HuH-7 (cell line): Measurements from ENCODE around the gene BICRA.
"Not testable (repeated sequence)": the region's sequence is repeated elsewhere in the genome, so short reads cannot be mapped to it uniquely, and the experiment has no call there.

Source experiments
- DNase-seq: peaks from one replicate; pipeline ENCODE4 v3.0.0; 2011; ENCODE audit warnings: low spot score

The BICRA gene

GRCh38 chr19:47716270-47716937 lies 107.5 kb downstream of the BICRA start:
- no peak for DNase-seq

GRCh38 chr19:47718415-47719046 lies 109.6 kb downstream of the BICRA start:
- not testable (repeated sequence) for DNase-seq

GRCh38 chr19:47719047-47719859 lies 110.3 kb downstream of the BICRA start:
- DNase-seq, result no peak

- no peak for DNase-seq
These were observed 111.9 kb downstream of the BICRA start for GRCh38 chr19:47720669-47721422.

- no peak for DNase-seq
These were observed 114.6 kb downstream of the BICRA start for GRCh38 chr19:47723581-47723940.

- no peak for DNase-seq
These were observed 116.9 kb downstream of the BICRA start for GRCh38 chr19:47725759-47726401.

- no peak for DNase-seq
These were observed 117.5 kb downstream of the BICRA start for GRCh38 chr19:47726467-47726866.

GRCh38 chr19:47728295-47728694 lies 119.4 kb downstream of the BICRA start:
- DNase-seq, result not testable (repeated sequence)

GRCh38 chr19:47729468-47729798 lies 120.5 kb downstream of the BICRA start:
- DNase-seq, result no peak

GRCh38 chr19:47729799-47730520 lies 121.0 kb downstream of the BICRA start:
- DNase-seq, result peak; percentile 46

GRCh38 chr19:47730521-47730889 lies 121.6 kb downstream of the BICRA start:
- no peak for DNase-seq

- DNase-seq, result no peak
These were observed 122.0 kb downstream of the BICRA start for GRCh38 chr19:47730910-47731309.

- DNase-seq, result no peak
These were observed 126.2 kb downstream of the BICRA start for GRCh38 chr19:47735131-47735530.

GRCh38 chr19:47740866-47741519 lies 132.1 kb downstream of the BICRA start:
- DNase-seq, result no peak

- no peak for DNase-seq
These were observed 132.7 kb downstream of the BICRA start for GRCh38 chr19:47741544-47742140.

GRCh38 chr19:47742634-47743033 lies 133.7 kb downstream of the BICRA start:
- DNase-seq, result no peak

GRCh38 chr19:47745010-47745901 lies 136.3 kb downstream of the BICRA start, which contains the start of gene NOP53:
NOP53 (plus strand) TSS chr19:47745546; CDS start chr19:47745560, 14 bp downstream.
- peak; percentile 98 for DNase-seq

- not testable (repeated sequence) for DNase-seq
These were observed 137.2 kb downstream of the BICRA start for GRCh38 chr19:47746129-47746528.

- no peak for DNase-seq
These were observed 140.4 kb downstream of the BICRA start for GRCh38 chr19:47749326-47749725.
